ENCODE measurements around the gene TTC24.
"Not testable (repeated sequence)": the region's sequence is repeated elsewhere in the genome, so short reads cannot be mapped to it uniquely, and the experiment has no call there.

The TTC24 gene

DNA sequence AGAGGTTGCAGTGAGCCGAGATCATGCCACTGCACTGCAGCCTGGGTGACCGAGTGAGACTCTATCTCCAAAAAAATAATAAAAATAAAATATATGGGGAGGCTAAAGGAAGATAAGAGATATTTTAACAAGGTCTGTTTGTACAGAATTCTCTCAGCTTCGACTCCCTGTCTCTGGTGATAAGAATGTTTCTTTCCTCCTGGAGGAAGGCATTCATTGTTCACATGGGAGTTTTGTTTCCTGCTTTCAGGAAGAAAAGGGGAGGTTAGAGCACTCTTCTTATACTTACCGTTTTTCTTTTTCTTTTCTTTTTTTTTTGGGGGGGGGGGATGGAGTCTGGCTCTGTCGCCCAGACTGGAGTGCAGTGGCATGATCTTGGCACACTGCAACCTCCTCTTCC lies 10.0 kb downstream of the TTC24 start:
- no peak for DNase-seq

DNA sequence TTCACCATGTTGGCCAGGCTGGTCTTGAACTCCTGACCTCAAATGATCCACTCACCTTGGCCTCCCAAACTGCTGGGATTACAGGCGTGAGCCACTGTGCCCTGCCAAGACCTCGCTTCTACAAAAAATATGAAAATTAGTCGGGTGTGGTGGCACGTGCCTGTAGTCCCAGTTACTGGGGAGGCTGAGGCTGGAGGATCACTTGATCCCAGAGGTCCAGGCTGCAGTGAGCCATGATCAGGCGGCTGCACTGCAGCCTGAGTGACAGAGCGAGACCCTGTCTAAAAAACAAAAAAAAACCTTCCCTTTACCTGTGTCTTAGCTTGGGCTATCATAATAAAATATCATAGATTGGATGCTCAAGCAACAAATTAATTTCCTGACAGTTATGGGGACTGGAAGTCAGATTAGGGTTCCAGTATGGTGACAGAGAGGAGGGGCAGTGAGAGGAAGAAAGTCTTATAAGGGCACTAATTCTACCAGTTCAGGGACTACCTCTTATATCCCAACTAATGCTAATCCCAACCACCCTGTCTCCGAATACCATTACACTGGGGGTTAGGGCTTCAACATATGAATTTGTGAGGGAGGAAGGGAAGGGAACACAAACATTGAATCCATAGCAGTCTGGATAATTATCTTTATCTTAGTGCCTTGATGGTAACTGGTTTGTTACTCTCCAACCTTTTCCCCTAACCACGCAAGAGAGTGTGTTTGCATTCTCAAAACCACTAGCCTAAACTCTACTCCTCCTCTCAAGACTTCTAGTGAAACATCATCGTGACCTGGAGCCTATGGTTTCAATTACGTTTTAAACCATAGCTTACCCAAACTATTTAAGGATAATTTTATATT lies 11.0 kb downstream of the TTC24 start:
- no peak for DNase-seq

DNA sequence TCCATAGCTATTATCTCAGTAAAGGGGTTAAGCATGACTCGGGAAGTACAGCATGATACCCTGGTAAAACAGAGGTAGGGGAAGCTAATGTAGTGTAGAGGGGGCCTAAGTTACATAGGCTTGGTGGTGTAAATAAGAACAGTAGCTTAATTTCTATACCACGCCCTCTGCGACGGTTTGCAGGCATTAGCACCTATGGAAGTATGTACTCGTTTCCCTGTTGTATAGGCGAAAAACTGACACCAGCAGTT lies 11.6 kb downstream of the TTC24 start:
- DNase-seq, result no peak

DNA sequence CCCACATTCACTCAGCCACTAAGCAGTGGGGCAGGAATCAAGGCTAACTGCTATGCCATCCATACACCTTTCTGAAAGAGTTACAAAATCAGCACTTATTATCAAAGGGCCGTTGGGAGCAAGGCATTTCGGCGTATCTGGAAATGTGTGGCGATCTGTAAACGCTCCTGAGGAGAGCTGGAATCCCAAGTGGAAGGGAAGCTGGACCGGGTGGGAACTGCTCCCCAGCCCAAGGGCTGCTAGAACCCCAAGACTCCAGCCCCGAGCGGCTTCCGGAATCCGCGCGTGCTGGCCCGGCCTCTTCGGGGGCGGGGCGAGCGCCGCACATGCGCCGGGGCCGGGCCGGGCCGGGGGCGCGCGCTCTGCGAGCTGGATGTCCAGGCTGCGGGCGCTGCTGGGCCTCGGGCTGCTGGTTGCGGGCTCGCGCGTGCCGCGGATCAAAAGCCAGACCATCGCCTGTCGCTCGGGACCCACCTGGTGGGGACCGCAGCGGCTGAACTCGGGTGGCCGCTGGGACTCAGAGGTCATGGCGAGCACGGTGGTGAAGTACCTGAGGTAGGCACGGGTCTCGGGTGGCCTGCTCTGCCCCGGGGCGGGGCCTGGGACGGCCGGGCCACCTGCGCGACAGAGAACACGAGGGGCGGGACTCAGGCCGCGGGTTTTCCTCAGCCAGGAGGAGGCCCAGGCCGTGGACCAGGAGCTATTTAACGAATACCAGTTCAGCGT lies 12.1 kb downstream of the TTC24 start, which contains the start of gene NAXE:
NAXE (plus strand) TSS at position 345 of the 726 bp plus-strand sequence; CDS start at position 374, 29 bp downstream.
- DNase-seq, result peak; percentile 62

DNA sequence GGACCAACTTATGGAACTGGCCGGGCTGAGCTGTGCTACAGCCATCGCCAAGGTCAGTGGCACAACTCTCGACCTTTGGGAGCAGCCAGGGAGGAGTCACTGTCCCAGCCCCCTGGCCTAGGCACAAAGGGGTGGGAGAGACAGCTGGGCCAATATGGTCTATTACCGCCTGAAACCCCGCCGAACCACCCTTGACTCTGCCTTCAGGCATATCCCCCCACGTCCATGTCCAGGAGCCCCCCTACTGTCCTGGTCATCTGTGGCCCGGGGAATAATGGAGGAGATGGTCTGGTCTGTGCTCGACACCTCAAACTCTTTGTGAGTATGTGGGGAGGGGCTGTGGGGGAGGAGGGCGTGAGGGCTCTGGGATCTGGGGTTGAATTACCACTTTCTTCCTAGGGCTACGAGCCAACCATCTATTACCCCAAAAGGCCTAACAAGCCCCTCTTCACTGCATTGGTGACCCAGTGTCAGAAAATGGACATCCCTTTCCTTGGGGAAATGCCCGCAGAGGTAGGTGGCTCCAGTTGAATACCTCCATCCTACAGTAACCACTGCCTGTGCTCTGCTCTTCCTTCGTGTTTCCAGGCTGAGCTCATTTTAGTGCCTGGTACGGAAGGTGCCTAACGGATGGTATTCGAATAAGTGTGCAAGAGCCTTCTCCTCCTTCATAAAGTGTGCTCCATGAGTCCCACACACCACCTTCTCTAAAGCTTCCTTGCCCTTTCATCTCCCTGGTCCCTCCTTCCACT lies 12.8 kb downstream of the TTC24 start:
- no peak for DNase-seq

DNA sequence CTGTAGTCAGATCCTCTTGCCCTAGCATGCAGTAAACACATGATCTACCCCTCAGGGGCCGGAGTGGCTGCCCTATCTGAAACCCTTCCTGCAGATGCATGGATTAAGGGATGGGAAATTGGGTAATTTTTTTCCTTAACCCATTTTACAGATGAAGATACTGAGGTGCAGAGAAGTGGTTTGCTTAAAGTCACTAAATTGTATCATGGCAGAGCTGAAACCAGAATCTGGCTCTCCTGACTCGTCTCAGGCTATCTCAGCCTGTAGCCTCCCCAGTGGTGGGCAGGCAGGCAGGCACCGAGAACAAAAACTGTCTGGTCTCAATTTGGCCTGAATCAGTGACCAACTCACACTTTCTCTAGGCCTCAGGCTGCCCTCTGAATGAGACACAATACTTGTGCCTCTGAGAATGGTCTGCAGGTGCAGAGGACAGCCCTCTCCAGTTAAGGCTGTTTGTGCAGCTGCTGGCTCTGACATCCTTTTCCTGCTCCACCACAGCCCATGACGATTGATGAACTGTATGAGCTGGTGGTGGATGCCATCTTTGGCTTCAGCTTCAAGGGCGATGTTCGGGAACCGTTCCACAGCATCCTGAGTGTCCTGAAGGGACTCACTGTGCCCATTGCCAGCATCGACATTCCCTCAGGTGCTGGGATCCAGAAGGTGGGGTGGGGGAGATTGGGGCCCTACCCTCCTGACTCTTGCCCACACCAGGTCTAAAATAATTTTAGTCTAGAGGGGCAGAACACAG lies 13.6 kb downstream of the TTC24 start:
- DNase-seq, result no peak

DNA sequence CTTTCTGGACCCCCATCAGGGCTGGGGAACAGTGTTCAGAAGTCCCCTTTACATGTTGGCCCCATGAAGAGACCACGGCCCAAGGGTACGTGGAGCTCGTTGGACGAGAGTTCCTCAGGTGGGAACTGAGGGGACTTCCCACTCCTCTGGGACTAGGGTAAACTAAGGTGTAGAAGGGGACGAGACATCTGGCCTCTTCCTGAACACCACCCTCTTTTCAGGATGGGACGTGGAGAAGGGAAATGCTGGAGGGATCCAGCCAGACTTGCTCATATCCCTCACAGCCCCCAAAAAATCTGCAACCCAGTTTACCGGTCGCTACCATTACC lies 14.1 kb downstream of the TTC24 start:
- DNase-seq, result no peak

DNA sequence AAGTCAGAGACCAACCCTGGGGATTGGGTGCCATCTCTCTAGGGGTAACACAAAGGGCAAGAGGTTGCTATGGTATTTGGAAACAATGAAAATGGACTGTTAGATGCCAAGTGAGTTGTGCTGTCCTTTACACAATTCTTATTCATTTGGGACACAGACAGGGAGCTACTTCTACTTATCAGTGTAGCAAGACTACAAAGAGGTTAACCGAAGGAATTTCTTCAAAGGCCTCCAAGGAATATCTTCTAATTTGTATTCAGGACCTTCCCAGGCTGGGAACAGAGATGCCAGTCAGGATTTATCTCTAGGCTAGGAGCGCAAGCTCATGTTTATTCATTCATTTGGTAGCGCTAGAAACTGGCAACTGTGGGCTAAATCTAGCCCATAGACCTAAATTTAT lies 14.7 kb downstream of the TTC24 start:
- DNase-seq, result no peak

DNA sequence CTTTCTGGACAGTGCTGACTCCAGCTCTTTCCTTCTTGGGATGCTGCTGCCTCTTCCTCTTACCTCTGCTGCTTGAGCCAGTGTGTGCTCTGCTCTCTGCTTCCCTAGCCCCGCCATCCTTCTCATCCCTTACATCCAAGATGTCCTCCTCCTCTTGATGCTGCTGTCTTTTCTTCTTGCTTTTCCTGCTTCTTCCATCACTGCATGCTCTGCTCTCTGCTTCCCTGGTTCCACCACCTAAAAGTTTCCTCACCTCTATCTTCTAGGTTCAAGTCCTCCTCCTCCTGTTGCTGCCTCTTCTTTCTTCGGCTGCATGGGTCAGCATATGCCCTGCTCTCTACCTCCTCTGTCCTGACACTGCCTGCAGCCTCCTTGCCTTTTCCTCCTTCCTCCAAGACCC lies 15.5 kb downstream of the TTC24 start:
- no peak for DNase-seq

DNA sequence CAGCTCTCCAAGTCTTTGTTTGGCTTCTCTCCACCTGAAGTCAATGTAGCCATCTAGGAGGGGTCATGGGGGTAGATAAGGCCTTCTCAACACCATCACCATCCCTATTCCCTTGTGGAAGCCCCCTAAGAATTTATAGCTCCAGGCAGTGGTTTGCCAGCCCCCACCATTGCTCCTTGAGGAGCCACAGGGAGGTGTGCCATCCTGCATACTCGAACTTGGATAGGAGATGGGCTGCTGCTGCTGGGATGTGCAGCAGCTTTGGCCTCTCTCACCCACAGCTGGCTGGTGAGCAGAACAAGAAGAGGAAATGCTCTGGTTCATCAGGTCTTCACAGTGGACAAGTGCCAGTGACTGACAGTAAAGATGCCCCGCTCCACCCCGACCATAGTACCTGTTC lies 16.9 kb downstream of the TTC24 start:
- no peak for DNase-seq

DNA sequence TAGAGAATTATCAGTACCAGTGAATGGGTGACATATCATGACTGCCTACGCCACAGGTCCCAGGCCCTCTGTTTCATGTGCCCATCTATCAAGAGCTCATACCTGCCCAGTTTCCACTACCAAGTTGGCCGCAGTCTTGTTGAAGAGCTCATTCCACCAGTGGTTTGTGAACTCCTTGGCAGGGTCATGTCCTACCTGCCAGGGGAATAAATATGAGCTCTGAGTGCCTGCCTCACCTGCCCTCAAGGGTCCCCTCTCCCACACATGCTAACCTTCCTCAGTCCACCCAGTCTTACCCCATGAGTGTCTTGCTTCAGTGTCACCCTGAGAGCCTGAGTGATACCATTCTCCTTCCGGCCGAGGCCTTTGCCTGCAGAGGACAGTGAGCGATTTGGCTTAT lies 18.6 kb downstream of the TTC24 start:
- no peak for DNase-seq

DNA sequence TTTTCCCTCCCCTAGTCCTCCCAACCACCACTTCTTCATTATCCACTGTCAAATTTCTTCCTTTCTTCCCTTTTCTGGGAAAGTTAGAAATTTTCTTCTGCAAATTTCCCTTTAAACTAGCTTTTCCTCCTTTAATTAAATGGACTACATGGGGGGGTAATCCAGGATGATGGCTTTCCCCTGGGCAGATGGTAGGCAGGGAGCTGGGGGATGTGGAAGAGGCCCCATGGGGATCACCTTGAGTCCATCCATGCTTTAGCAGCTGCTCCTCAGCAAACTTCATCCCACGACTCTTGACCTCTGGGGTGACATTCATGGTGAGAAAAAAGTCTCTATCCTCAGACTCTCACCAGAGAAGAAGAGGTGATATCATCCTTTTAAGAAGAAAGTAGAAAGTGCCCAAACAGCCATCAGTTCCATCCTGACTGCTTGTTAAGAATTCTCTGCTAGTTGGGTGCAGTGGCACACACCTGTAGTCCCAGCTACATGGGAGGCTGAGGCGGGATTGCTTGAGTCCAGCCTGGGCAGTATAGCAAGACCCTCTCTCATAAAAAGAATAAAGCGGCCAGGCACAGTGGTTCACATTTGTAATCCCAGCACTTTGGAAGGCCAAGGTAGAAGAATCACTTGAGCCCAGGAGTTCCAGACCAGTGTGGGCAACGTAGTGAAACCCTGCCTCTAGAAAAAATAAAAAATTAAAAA lies 19.4 kb downstream of the TTC24 start:
- DNase-seq, result no peak

DNA sequence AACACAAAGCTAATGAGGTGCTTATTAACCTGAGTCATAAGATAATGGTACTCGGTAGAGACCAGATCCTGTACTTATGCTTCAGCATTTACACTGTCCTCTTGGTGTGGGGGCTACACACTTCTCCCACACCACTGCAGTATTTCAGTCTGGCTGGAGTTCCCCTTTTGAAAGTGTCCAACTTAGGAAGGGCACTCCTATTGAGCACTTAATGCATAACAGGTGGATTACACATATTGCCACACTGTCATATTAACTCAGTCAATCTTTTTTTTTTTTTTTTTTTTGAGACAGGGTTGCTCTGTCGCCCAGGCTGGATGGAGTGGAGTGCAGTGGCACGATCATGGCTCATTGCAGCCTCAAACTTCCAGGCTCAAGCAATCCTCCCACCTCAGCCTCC lies 20.3 kb downstream of the TTC24 start:
- no peak for DNase-seq

DNA sequence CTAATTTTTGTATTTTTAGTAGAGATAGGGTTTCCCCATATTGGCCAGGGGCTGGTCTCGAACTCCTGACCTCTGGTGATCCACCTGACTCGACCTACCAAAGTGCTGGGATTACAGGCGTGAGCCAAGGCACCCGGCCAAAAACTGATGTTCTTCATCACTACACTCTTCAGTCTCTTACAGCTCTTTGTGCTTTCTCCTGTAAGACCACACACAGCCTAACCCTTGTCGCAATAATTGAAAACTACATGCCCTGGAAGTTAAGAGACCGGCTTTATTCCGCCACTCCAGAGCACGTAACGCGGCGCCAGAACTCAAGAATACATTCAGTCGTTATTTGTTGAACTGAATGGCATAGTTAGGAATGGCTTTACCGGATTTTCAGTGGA lies 21.2 kb downstream of the TTC24 start:
- DNase-seq, result no peak

DNA sequence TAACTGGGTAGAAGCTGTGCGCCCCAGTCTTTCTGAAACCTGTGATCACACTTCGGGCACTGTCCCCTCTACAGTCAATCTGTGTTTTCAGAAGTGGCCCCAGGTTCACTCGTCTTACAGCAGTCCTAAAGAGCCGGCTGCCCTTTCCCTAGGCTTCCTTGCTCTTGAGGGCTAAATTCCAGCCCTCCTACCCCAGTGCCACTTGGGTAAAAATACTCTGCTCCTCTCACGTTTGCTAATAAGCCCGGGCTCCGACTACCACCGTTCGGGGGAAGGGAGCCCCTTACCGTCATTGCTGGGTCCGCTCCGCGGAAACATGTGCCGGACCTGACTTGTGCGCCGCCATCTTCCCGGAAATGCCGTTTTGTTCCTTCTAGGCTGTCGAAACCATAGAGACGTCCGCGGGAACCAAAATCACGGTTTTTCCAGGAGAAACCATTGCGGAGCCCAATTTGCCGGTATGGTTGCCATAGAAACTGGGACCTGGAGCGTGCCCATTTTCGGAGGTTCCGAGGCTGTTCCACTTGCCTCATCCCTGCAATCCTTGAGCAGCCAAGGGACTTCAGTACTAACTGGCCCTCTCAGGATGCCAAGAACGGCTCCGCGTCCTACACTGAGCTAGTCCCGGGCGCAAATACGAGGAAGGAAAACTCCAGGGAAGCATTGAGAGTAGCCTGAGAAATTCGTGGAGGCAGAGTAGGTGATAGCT lies 21.8 kb downstream of the TTC24 start, which contains the start of gene GPATCH4:
GPATCH4 (minus strand) TSS at position 358 of the 709 bp plus-strand sequence.
- peak; percentile 90 for DNase-seq

DNA sequence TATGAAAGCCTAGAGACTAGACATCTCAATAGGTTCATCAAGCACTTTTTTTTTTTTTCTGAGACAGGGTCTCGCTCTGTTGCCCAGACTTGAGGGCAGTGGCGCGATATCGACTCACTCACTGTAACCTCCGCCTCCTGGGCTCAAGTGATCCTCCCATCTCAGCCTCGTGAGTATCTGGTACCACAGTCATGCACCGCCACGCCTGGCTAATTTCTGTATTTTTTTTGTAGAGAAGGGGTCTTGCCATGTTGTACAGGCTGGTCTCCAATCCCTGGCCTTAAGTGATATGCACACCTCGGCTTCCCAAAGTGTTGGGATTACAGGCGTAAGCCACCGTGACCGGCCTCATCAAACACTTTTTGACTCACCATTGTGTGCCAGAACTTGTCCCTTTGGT lies 22.4 kb downstream of the TTC24 start:
- DNase-seq, result no peak

DNA sequence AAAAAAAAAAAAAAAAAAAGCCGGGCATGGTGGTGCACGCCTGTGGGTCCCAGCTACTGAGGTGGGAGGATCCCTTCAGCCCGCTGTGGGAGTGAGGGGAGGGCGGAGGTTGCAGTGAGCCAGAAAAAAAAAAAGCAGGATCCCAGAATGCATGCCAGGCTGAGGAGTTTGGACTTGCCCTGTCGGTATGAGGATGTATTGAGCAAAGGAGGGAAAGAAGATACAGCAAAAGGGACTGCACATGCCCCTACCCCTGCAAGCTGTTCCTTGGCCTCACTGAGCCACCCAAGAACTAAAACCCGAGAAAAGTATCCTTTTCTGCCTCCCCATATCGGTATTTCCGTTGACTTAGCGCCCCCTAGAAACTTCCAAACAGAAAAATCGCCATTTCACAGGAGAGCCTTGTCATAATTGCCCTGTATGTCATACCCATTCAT lies 23.1 kb downstream of the TTC24 start:
- DNase-seq, result peak; percentile 30

DNA sequence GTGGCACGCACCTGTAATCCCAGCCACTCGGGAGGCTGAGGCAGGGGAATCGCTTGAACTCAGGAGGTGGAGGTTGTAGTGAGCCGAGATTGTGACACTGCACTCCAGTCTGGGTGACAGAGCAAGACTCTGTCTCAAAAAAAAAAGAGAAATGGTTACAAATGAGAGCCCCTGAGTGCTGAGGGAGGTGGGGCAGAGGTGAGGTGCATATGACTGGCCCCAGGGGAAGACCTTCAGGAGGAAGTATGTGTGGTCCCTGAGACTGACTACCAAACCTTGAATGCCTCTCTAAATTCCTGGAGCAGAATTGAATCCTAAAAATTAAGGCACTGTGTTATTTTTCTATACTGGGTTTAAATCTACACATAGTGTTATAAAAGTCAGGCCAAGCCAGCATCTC lies 27.8 kb downstream of the TTC24 start:
- DNase-seq, result not testable (repeated sequence)

DNA sequence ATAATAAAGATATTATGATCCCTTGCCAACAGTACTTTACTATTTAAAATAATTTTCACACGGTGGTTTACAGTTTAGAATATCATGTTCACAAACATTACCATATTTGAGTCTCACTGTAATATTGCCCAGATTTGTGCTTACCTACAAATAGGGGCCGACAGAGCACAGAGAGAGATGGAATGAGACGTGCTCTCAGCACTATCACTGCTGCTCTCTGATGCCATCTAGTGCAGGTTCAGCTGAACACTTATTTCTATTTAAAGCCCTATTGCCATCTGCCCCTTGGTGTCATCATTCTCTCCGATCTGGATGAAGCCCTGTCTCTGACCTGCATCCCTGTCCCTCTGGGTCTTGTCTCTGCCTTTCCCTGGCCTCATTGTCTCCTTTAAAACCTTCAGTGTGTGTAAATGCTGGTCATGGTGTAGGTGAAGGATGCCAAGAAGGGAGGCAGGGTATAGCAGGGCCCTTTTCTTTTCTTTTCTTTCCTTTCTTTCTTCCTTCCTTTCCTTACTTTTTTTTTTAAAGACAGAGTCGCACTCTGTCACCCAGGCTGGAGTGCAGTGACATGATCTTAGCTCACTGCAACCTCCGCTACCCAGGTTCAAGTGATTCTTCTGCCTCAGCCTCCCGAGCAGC lies 28.6 kb downstream of the TTC24 start:
- DNase-seq, result peak; percentile 75

DNA sequence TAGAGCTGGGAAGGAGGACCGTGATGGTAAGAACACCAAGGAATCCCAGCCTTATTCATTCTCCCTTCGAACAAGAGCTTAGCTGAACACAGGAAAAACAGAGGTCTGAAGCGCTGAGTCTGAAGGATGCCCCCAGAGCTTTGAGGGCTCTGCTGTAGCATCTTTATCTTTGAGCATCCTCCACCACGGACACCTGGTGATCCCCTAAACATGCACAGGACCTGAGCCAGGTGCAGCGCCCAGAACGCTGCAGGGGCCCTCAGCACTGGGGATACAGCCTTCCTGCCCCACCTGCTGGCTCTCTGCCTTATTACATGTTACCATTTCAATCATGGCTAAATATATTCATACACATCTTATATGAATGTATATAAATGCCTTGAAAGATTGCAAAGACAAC lies 29.5 kb downstream of the TTC24 start:
- peak; percentile 26 for DNase-seq

DNA sequence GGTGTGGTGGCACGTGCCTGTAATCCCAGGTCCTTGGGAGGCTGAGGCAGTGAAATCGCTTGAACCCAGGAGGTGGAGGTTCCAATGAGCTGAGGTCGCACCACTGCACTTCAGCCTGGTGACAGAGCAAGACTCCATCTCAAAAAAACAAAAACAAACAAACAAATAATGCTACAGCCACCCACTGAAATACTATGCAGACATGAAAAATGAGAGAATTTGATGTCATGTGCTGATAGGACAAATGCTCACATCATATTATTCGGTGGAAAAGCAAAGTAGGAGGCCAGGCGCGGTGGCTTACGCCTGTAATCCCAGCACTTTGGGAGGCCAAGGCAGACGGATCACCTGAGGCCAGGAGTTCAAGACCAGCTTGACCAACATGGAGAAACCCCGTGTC lies 30.5 kb downstream of the TTC24 start:
- not testable (repeated sequence) for DNase-seq

Data from fibroblast of skin of back (primary cell).